Transverse colon (tissue), 4 donors: Measurements from ENCODE around the gene MS4A3. TPM values are rescaled to one million over a fixed set of nuclear protein-coding genes. Genes with fewer than 3 reads are reported as not detected.
"Not testable (repeated sequence)": the region's sequence is repeated elsewhere in the genome, so short reads cannot be mapped to it uniquely, and the experiment has no call there.

Source experiments
- DNase-seq: peaks from one replicate; pipeline ENCODE4 v3.0.0-alpha.2; 2019
- H3K27ac ChIP-seq, 4 donors: fragments of 200-600 bp; sonication (generic); 2 replicates each; pipeline ENCODE4 v1.5.1; 2016 to 2018; ENCODE audit warnings: inconsistent platforms in 4 of 4
- H3K27me3 ChIP-seq: fragments of 200-600 bp; sonication (generic); 2 replicates; pipeline ENCODE4 v1.5.1; 2017; ENCODE audit warnings: inconsistent platforms
- H3K36me3 ChIP-seq, 4 donors: fragments of 200-600 bp; sonication (generic); 2 replicates each; pipeline ENCODE4 v1.5.1; 2017 to 2019; ENCODE audit warnings: inconsistent platforms in 4 of 4
- H3K4me1 ChIP-seq, 4 donors: fragments of 200-600 bp; sonication (generic); 2 replicates each; pipeline ENCODE4 v1.5.1; 2017 to 2020; ENCODE audit warnings: inconsistent platforms in 4 of 4
- H3K4me3 ChIP-seq, 4 donors: fragments of 200-600 bp; sonication (generic); 1 replicate in 1 of 4; 2 replicates in 3 of 4; pipeline versions ENCODE4 v1.5.1 to v1.6.1; 2017 to 2019; ENCODE audit warnings: inconsistent platforms in 4 of 4
- H3K9me3 ChIP-seq, 2 donors: fragments of 200-600 bp; sonication (generic); 2 replicates each; pipeline ENCODE4 v1.5.1; 2017 to 2019; ENCODE audit warnings: inconsistent platforms in 2 of 2
- CTCF ChIP-seq, 5 experiments: fragments of 200-600 bp in 3 of 5; fragments of 450-650 bp in 2 of 5; sonication (generic) in 3 of 5; IDR thresholded peaks; 1 replicate in 2 of 5; 2 replicates in 3 of 5; pipeline ENCODE4 v1.5.1; 2016 to 2017; ENCODE audit warnings: antibody characterized with exemption in 5 of 5, inconsistent platforms in 3 of 5, mild to moderate bottlenecking in 2 of 5, moderate library complexity in 1 of 5
- EP300 ChIP-seq: sonication (generic); formaldehyde crosslinking; IDR thresholded peaks from one replicate; pipeline ENCODE4 v1.6.1; 2017; ENCODE audit warnings: antibody characterized with exemption, low read depth
- POLR2A ChIP-seq: fragments of 450-650 bp; IDR thresholded peaks from one replicate; pipeline ENCODE4 v1.6.1; 2016; ENCODE audit warnings: antibody characterized with exemption, mild to moderate bottlenecking, moderate library complexity
- POLR2AphosphoS5 ChIP-seq, 3 donors: sonication (generic); formaldehyde crosslinking; IDR thresholded peaks; one replicate each; pipeline ENCODE4 v1.6.1; 2016; ENCODE audit warnings: antibody characterized with exemption in 3 of 3
- WGBS, 2 donors: methylation state at CpG; one replicate each; pipeline ENCODE4 v1.1.5; 2018; ENCODE audit warnings: low coverage in 1 of 2; 5-methylcytosine and 5-hydroxymethylcytosine counted together
- in situ Hi-C, 4 donors: fragments of 200-750 bp; cut with MboI; loops; one replicate each; pipeline versions ENCODE4 v1.15.0 to v1.15.1; 2017; ENCODE audit warnings: low sequenced_read_pairs in 3 of 4, low pct_ligation_motif_present in 1 of 4, low pct_unique_long_range_greater_than_20kb in 1 of 4
- intact Hi-C: fragments of 100-400 bp; cut with DNase I; formaldehyde crosslinking; loops from one replicate; pipeline ENCODE4 v1.15.1; 2023; ENCODE audit warnings: low total_unique reads
- total RNA-seq, 4 donors: library from RNA; depleted of rRNA; stranded (reverse); fragments of >200 nt; gene quantifications; one replicate each; pipeline ENCODE4 v1.1.0, GENCODE V29; 2016

Gene MS4A3
- total RNA-seq, 4 donors from 2014 or later: not detected

- intact Hi-C loops (no loop called here), in situ Hi-C loops (no loop called here)
- no peak for DNase-seq
- H3K9me3 ChIP-seq: no peaks in the 10 kb centered on the region
- H3K36me3 ChIP-seq: no peaks in the 10 kb centered on the region
- H3K27me3 ChIP-seq: no peaks in the 10 kb centered on the region
- no peak overlapping the region for H3K4me3 ChIP-seq
- H3K27ac ChIP-seq: no peak overlapping the region
- peaks cover 0 to 8% (median 2%) of the 10 kb centered on the region in 4 donors for H3K4me1 ChIP-seq
- TF ChIP-seq EP300 (no peak), POLR2AphosphoS5 (IDR thresholded peaks at IDR 0.05) (no peak), POLR2A (no peak), CTCF (IDR thresholded peaks at IDR 0.05) (no peak)
Measured at GRCh38 chr11:60098508-60098907, 42.0 kb downstream of the MS4A3 start.

DNA sequence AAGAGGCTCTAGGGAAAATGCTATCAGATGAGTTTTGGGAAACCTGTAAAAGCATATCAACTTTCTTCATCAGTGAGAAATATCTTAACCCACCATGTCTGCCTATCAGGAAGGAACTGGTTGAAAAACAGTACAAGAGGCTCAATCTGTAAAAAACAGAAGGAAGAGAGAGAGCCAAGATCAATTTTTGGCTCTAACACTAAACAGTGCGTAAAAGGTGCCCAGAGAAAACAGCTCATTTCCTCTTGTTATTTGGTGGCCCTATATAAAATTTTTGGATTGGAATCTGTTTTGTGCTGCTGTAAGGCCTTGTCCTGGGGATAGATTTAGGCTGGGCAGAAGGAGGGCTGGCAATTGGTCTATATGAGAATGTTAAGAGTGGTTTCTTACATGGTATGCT is 44.1 kb downstream of the MS4A3 start:
- Histone ChIP-seq H3K27me3 (no peaks in the 10 kb centered on the region), H3K27ac (no peak overlapping the region), H3K9me3 (no peaks in the 10 kb centered on the region), H3K36me3 (no peaks in the 10 kb centered on the region), H3K4me1 (peaks cover 0 to 8% (median 2%) of the 10 kb centered on the region in 4 donors), H3K4me3 (no peak overlapping the region)
- in situ Hi-C loops: no loop called here
- 82 to 100% methylated on average over 1 of the region's 1 CpG for WGBS, 2 donors
- TF ChIP-seq POLR2AphosphoS5 (IDR thresholded peaks at IDR 0.05) (no peak), POLR2A (no peak), CTCF (IDR thresholded peaks at IDR 0.05) (no peak), EP300 (no peak)
- intact Hi-C loops: no loop called here
- no peak for DNase-seq

- 62 to 74% methylated on average over 7 to 11 of the region's 11 CpGs for WGBS, 2 donors
- H3K9me3 ChIP-seq, H3K4me3 ChIP-seq, H3K4me1 ChIP-seq, H3K36me3 ChIP-seq, H3K27me3 ChIP-seq, DNase-seq, in situ Hi-C loops, intact Hi-C loops, H3K27ac ChIP-seq: not testable (repeated sequence)
Measured at GRCh38 chr11:60101368-60101767, 44.9 kb downstream of the MS4A3 start.

GRCh38 chr11:60104471-60105115 is 48.1 kb downstream of the MS4A3 start:
- H3K27me3 ChIP-seq, H3K4me3 ChIP-seq, H3K36me3 ChIP-seq, H3K4me1 ChIP-seq, in situ Hi-C loops, intact Hi-C loops, H3K9me3 ChIP-seq, DNase-seq, H3K27ac ChIP-seq: not testable (repeated sequence)
- WGBS, 2 donors: 56 to 73% methylated on average over 1 to 8 of the region's 8 CpGs

- H3K9me3 ChIP-seq, H3K4me3 ChIP-seq, H3K27me3 ChIP-seq, H3K4me1 ChIP-seq, intact Hi-C loops, H3K36me3 ChIP-seq, in situ Hi-C loops: not testable (repeated sequence)
- peak; percentile 48 for DNase-seq
- WGBS, 2 donors: 54 to 67% methylated on average over 3 to 5 of the region's 5 CpGs
- H3K27ac ChIP-seq: peak overlapping the region in 1 of 4 donors; percentile 33
Measured at GRCh38 chr11:60108631-60109030, 52.2 kb downstream of the MS4A3 start.

DNA sequence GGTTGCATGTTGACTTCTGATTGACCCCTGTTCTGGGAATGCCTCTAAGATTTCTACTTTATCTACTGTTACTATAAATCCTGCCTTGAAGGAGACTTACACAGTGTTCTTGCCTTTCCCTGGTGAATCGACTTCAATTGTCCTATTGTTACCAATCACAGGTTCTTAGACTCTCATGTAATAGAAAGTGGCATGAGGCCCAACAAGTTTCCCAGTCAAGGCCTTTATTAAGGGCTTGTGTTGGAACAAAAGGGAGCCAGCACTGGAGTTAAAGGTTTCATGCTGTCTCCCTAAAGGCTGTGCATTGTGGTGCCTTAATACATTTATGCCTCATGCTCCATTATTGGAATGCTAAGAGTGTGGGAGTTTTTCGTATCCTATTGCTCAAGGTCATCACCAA is 55.3 kb downstream of the MS4A3 start:
- Histone ChIP-seq H3K9me3 (no peaks in the 10 kb centered on the region), H3K4me1 (peaks cover 0 to 10% (median 6%) of the 10 kb centered on the region in 4 donors), H3K27ac (no peak overlapping the region), H3K27me3 (no peaks in the 10 kb centered on the region), H3K4me3 (no peak overlapping the region), H3K36me3 (no peaks in the 10 kb centered on the region)
- no peak for DNase-seq
- WGBS, 2 donors: 66 to 75% methylated on average over 1 to 2 of the region's 2 CpGs
- in situ Hi-C loops (no loop called here), intact Hi-C loops (no loop called here)
- TF ChIP-seq POLR2AphosphoS5 (IDR thresholded peaks at IDR 0.05) (no peak), EP300 (no peak)
